HepG2 (cell line): ENCODE measurements around the gene C14orf119. TPM values are rescaled to one million over a fixed set of nuclear protein-coding genes. Genes with fewer than 3 reads are reported as not detected.

Experiments used
- CCDC6 ChIP-seq: sonication (generic); formaldehyde crosslinking; IDR thresholded peaks from 2 replicates; pipeline ENCODE4 v1.8.1; 2022; ENCODE audit warnings: mild to moderate bottlenecking, missing genetic modification reagents, moderate library complexity
- ZNF30 ChIP-seq: sonication (generic); formaldehyde crosslinking; IDR thresholded peaks from 2 replicates; pipeline ENCODE4 v1.5.0; 2020; ENCODE audit warnings: mild to moderate bottlenecking, missing genetic modification reagents
- ZNF776 ChIP-seq: sonication (generic); formaldehyde crosslinking; IDR thresholded peaks from 2 replicates; pipeline ENCODE4 v1.4.0; 2020; ENCODE audit warnings: mild to moderate bottlenecking, missing genetic modification reagents
- polyA plus RNA-seq, 8 experiments: library from polyadenylated mRNA; depleted of rRNA in 3 of 8; stranded (reverse) in 7 of 8; unstranded in 1 of 8; fragments of >200 nt; fragmentation: Illumina TruSeq in 4 of 8; extraction: Trizol in 4 of 8; gene quantifications; 2 replicates each; pipeline versions ENCODE4 v1.2.1 to v1.2.3, GENCODE V29; 2011 to 2016; ENCODE audit warnings: low read depth in 4 of 8, missing spikeins in 1 of 8, mixed read lengths in 1 of 8; ENCODE audit not compliant: insufficient read depth in 1 of 8
- total RNA-seq, 5 experiments: library from RNA; depleted of rRNA; stranded (reverse); fragments of >200 nt; fragmentation: Illumina TruSeq; extraction: Trizol; gene quantifications; 2 replicates each; pipeline ENCODE4 v1.2.3, GENCODE V29; 2016; ENCODE audit warnings: low read depth in 1 of 5
- TF ChIP-seq, protein P1 (sequence below): sonication (generic); formaldehyde crosslinking; IDR thresholded peaks from 2 replicates; pipeline ENCODE4; 2020; ENCODE audit warnings: missing genetic modification reagents, mild to moderate bottlenecking, borderline replicate concordance
- TF ChIP-seq, protein P2 (sequence below): sonication (generic); formaldehyde crosslinking; IDR thresholded peaks from 2 replicates; pipeline ENCODE4 v1.4.0; 2020; ENCODE audit warnings: missing genetic modification reagents, mild to moderate bottlenecking, borderline replicate concordance
- TF ChIP-seq, protein P3 (sequence below): sonication (generic); formaldehyde crosslinking; IDR thresholded peaks from 2 replicates; pipeline ENCODE4 v1.5.0; 2020; ENCODE audit warnings: mild to moderate bottlenecking, missing genetic modification reagents
- TF ChIP-seq, protein P4 (sequence below): sonication (generic); formaldehyde crosslinking; IDR thresholded peaks from 2 replicates; pipeline ENCODE4 v1.4.0; 2020; ENCODE audit warnings: mild to moderate bottlenecking, missing genetic modification reagents, borderline replicate concordance
- TF ChIP-seq, protein P5 (sequence below): sonication (generic); formaldehyde crosslinking; IDR thresholded peaks from 2 replicates; pipeline ENCODE4 v1.5.0; 2020; ENCODE audit warnings: mild to moderate bottlenecking, missing genetic modification reagents, moderate library complexity

Gene C14orf119
- total and polyA plus RNA-seq, 2 of the 13 experiments (the other 11 are each of a cell fraction or from before 2014, with no cell fraction given), result 117 to 206 TPM

DNA sequence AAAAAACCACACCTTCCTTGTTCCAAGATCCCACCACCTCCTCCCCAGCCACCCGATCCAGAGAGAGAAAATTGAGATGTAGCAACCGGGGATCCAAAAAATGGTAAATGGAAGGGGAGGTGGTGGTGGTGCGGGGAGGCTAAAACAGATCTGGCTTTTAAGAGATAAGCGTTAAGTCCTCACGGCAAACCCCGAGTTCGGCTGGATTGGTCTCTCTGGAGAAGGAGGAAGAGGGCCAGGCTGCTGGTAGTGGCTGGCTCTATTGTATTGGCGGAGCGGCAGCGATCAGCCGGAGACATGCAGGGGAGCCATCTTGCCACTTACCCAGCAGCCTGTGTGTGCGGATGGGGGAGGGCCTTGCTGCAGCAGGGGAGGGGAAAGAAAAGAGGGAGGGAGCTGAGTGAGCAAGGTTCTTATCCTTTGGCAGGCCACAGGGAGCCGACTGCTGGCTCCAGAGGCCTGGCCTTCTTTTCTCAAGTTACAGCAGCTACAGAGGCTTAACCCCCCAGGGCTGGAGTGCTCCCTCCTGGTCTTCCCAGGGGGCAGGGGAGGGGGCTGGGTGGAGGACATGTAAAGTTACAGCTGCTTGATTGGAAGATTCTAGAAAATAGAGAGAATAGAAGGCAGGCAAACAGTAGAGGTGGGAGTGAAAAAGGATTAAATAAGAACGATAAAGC is 23.9 kb upstream of the C14orf119 start (continued):
- TF ChIP-seq, protein P1, sequence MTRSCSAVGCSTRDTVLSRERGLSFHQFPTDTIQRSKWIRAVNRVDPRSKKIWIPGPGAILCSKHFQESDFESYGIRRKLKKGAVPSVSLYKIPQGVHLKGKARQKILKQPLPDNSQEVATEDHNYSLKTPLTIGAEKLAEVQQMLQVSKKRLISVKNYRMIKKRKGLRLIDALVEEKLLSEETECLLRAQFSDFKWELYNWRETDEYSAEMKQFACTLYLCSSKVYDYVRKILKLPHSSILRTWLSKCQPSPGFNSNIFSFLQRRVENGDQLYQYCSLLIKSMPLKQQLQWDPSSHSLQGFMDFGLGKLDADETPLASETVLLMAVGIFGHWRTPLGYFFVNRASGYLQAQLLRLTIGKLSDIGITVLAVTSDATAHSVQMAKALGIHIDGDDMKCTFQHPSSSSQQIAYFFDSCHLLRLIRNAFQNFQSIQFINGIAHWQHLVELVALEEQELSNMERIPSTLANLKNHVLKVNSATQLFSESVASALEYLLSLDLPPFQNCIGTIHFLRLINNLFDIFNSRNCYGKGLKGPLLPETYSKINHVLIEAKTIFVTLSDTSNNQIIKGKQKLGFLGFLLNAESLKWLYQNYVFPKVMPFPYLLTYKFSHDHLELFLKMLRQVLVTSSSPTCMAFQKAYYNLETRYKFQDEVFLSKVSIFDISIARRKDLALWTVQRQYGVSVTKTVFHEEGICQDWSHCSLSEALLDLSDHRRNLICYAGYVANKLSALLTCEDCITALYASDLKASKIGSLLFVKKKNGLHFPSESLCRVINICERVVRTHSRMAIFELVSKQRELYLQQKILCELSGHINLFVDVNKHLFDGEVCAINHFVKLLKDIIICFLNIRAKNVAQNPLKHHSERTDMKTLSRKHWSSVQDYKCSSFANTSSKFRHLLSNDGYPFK (CRISPR knock-in tag), result peak; percentile 90; the same call in 1 of the 2 replicates
- TF ChIP-seq, protein P2, sequence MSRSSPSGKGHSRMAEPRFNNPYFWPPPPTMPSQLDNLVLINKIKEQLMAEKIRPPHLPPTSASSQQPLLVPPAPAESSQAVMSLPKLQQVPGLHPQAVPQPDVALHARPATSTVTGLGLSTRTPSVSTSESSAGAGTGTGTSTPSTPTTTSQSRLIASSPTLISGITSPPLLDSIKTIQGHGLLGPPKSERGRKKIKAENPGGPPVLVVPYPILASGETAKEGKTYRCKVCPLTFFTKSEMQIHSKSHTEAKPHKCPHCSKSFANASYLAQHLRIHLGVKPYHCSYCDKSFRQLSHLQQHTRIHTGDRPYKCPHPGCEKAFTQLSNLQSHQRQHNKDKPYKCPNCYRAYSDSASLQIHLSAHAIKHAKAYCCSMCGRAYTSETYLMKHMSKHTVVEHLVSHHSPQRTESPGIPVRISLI (CRISPR knock-in tag), result 0 out of 2 replicates have a peak, but pooled peaks have one; percentile 12
- TF ChIP-seq ZNF30 (CRISPR knock-in tag), result 0 out of 2 replicates have a peak, but pooled peaks have one; percentile 36
- TF ChIP-seq ZNF776 (CRISPR knock-in tag), result peak; percentile 60; the same call in 1 of the 2 replicates
- TF ChIP-seq, protein P3, sequence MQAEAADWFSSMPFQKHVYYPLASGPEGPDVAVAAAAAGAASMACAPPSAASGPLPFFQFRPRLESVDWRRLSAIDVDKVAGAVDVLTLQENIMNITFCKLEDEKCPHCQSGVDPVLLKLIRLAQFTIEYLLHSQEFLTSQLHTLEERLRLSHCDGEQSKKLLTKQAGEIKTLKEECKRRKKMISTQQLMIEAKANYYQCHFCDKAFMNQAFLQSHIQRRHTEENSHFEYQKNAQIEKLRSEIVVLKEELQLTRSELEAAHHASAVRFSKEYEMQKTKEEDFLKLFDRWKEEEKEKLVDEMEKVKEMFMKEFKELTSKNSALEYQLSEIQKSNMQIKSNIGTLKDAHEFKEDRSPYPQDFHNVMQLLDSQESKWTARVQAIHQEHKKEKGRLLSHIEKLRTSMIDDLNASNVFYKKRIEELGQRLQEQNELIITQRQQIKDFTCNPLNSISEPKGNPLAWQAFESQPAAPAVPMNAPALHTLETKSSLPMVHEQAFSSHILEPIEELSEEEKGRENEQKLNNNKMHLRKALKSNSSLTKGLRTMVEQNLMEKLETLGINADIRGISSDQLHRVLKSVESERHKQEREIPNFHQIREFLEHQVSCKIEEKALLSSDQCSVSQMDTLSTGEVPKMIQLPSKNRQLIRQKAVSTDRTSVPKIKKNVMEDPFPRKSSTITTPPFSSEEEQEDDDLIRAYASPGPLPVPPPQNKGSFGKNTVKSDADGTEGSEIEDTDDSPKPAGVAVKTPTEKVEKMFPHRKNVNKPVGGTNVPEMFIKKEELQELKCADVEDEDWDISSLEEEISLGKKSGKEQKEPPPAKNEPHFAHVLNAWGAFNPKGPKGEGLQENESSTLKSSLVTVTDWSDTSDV (CRISPR knock-in tag), result peak; percentile 82; the same call in 1 of the 2 replicates
- TF ChIP-seq CCDC6 (CRISPR knock-in tag), result peak; percentile 94
- TF ChIP-seq, protein P4, sequence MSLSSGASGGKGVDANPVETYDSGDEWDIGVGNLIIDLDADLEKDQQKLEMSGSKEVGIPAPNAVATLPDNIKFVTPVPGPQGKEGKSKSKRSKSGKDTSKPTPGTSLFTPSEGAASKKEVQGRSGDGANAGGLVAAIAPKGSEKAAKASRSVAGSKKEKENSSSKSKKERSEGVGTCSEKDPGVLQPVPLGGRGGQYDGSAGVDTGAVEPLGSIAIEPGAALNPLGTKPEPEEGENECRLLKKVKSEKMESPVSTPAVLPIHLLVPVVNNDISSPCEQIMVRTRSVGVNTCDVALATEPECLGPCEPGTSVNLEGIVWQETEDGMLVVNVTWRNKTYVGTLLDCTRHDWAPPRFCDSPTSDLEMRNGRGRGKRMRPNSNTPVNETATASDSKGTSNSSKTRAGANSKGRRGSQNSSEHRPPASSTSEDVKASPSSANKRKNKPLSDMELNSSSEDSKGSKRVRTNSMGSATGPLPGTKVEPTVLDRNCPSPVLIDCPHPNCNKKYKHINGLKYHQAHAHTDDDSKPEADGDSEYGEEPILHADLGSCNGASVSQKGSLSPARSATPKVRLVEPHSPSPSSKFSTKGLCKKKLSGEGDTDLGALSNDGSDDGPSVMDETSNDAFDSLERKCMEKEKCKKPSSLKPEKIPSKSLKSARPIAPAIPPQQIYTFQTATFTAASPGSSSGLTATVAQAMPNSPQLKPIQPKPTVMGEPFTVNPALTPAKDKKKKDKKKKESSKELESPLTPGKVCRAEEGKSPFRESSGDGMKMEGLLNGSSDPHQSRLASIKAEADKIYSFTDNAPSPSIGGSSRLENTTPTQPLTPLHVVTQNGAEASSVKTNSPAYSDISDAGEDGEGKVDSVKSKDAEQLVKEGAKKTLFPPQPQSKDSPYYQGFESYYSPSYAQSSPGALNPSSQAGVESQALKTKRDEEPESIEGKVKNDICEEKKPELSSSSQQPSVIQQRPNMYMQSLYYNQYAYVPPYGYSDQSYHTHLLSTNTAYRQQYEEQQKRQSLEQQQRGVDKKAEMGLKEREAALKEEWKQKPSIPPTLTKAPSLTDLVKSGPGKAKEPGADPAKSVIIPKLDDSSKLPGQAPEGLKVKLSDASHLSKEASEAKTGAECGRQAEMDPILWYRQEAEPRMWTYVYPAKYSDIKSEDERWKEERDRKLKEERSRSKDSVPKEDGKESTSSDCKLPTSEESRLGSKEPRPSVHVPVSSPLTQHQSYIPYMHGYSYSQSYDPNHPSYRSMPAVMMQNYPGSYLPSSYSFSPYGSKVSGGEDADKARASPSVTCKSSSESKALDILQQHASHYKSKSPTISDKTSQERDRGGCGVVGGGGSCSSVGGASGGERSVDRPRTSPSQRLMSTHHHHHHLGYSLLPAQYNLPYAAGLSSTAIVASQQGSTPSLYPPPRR, result no peak
- TF ChIP-seq, protein P5, sequence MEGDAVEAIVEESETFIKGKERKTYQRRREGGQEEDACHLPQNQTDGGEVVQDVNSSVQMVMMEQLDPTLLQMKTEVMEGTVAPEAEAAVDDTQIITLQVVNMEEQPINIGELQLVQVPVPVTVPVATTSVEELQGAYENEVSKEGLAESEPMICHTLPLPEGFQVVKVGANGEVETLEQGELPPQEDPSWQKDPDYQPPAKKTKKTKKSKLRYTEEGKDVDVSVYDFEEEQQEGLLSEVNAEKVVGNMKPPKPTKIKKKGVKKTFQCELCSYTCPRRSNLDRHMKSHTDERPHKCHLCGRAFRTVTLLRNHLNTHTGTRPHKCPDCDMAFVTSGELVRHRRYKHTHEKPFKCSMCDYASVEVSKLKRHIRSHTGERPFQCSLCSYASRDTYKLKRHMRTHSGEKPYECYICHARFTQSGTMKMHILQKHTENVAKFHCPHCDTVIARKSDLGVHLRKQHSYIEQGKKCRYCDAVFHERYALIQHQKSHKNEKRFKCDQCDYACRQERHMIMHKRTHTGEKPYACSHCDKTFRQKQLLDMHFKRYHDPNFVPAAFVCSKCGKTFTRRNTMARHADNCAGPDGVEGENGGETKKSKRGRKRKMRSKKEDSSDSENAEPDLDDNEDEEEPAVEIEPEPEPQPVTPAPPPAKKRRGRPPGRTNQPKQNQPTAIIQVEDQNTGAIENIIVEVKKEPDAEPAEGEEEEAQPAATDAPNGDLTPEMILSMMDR (CRISPR knock-in tag), result peak; percentile 40
